Ovary (tissue), 9 donors: ENCODE measurements around the gene EPC2. TPM values are rescaled to one million over a fixed set of nuclear protein-coding genes. Genes with fewer than 3 reads are reported as not detected.

Source experiments
- DNase-seq, 5 donors: peaks; one replicate each; pipeline ENCODE4 v3.0.0-alpha.2; 2019 to 2020
- H3K27ac ChIP-seq, 2 donors: fragments of 200-600 bp; one replicate each; pipeline versions ENCODE4 v1.5.1 to v1.8.0; 2019 to 2022
- H3K27me3 ChIP-seq: fragments of 200-600 bp; one replicate; pipeline ENCODE4 v1.8.0; 2022
- H3K36me3 ChIP-seq: fragments of 200-600 bp; sonication (generic); one replicate; pipeline ENCODE4 v1.5.1; 2019
- H3K4me1 ChIP-seq: one replicate; pipeline ENCODE4 v1.8.1; 2013; ENCODE audit warnings: mild to moderate bottlenecking, moderate library complexity; ENCODE audit not compliant: insufficient read depth
- H3K4me3 ChIP-seq: fragments of 200-600 bp; sonication (generic); one replicate; pipeline ENCODE4 v1.5.1; 2017
- H3K9me3 ChIP-seq, 2 donors: fragments of 200-600 bp in 1 of 2; sonication (generic) in 1 of 2; one replicate each; pipeline versions ENCODE4 v1.5.1 to v1.8.1; 2013 to 2019; ENCODE audit warnings: mild to moderate bottlenecking in 1 of 2, moderate library complexity in 1 of 2
- CTCF ChIP-seq, 3 donors: fragments of 450-650 bp in 2 of 3; fragments of 200-600 bp in 1 of 3; IDR thresholded peaks; one replicate each; pipeline versions ENCODE4 v1.5.1 to v1.8.0; 2016 to 2022; ENCODE audit warnings: antibody characterized with exemption in 3 of 3, mild to moderate bottlenecking in 1 of 3
- EP300 ChIP-seq: sonication (generic); formaldehyde crosslinking; IDR thresholded peaks from one replicate; pipeline ENCODE4 v1.6.1; 2017; ENCODE audit warnings: antibody characterized with exemption
- POLR2A ChIP-seq: fragments of 450-650 bp; IDR thresholded peaks from one replicate; pipeline ENCODE4 v1.6.1; 2017; ENCODE audit warnings: antibody characterized with exemption, mild to moderate bottlenecking, moderate library complexity
- WGBS, 3 donors: extraction: QIAGEN DNeasy Blood & Tissue Kit in 1 of 3; methylation state at CpG; one replicate each; pipeline versions ENCODE4 v1.1.5 to v1.1.7; 2013 to 2017; 5-methylcytosine and 5-hydroxymethylcytosine counted together
- intact Hi-C, 4 donors: fragments of 100-400 bp; cut with DNase I; formaldehyde crosslinking; loops; one replicate each; pipeline versions ENCODE4 v1.11.0 to v1.15.1; 2022 to 2023
- polyA plus RNA-seq, 2 donors: library from polyadenylated mRNA; stranded (reverse); fragments of 200-250 nt in 1 of 2; fragments of 350-450 nt in 1 of 2; fragmentation: Illumina TruSeq in 1 of 2; extraction: RNeasy Lipid Tissue Mini Kit (QIAGEN cat#74804) in 1 of 2; gene quantifications; one replicate each; pipeline ENCODE4 v1.2.3, GENCODE V29; 2013 to 2014
- total RNA-seq, 7 donors: library from RNA; depleted of rRNA in 2 of 7; stranded (reverse); fragments of >200 nt in 2 of 7; fragmentation: NEBNext Ultra II Directional in 3 of 7; extraction: Animal tissue kit (Norgen Biotek cat#: 25700) in 3 of 7; gene quantifications; one replicate each; pipeline versions ENCODE4 v1.1.0 to v1.2.4, GENCODE V29; 2016 to 2023
- donor health status: DM: no; HTN: no; CAD: no; lungs with moderate emphysema.
- donor health status: DM: no; HTN: no; CAD: no.
- donor health status: Bipolar disorder and iron deficiency.
- donor health status: DM: yes; HTN: yes; CAD: no.
- donor health status: DM: no; HTN: no; CAD: no.
- donor health status: DM: yes; HTN: yes; CAD: no.

EPC2 gene
- total and polyA plus RNA-seq, 9 donors = 25.7 to 53.4 (median 35.2) TPM

- intact Hi-C loops = no loop called here
- H3K27me3 ChIP-seq = no peaks in the 10 kb centered on the region
- TF ChIP-seq EP300 (no peak), POLR2A (no peak), CTCF (IDR thresholded peaks at IDR 0.05) (no peak)
- no peak overlapping the region for H3K4me3 ChIP-seq
- WGBS, 3 donors = 83 to 89% (median 87%) methylated on average over 2 of the region's 2 CpGs
- no peaks in the 10 kb centered on the region for H3K36me3 ChIP-seq
- no peaks in the 10 kb centered on the region for H3K4me1 ChIP-seq
- DNase-seq = no peak
- H3K9me3 ChIP-seq = peaks cover 0 to 6% of the 10 kb centered on the region in 2 donors
- no peak overlapping the region for H3K27ac ChIP-seq
Observed at GRCh38 chr2:148696985-148697384, 52.4 kb downstream of the EPC2 start.

GRCh38 chr2:148699830-148700229 lies 55.3 kb downstream of the EPC2 start:
- WGBS, 3 donors = 83 to 87% (median 86%) methylated on average over 4 of the region's 4 CpGs
- Histone ChIP-seq H3K27me3 (no peaks in the 10 kb centered on the region), H3K4me1 (no peaks in the 10 kb centered on the region), H3K4me3 (no peak overlapping the region), H3K36me3 (no peaks in the 10 kb centered on the region), H3K9me3 (peaks cover 0 to 6% of the 10 kb centered on the region in 2 donors), H3K27ac (no peak overlapping the region)
- DNase-seq = no peak
- intact Hi-C loops = loop anchor here in 1 of 4 donors (10.0 kb wide), 1 partner anchor 445 kb away; no protein-coding TSS in a partner anchor
- TF ChIP-seq EP300 (no peak), POLR2A (no peak), CTCF (IDR thresholded peaks at IDR 0.05) (no peak)

- Histone ChIP-seq H3K36me3 (no peaks in the 10 kb centered on the region), H3K4me3 (no peak overlapping the region), H3K9me3 (peaks cover 0 to 6% of the 10 kb centered on the region in 2 donors), H3K4me1 (no peaks in the 10 kb centered on the region), H3K27ac (no peak overlapping the region), H3K27me3 (no peaks in the 10 kb centered on the region)
- DNase-seq = no peak
- intact Hi-C loops = loop anchor here in 1 of 4 donors (10.0 kb wide), 1 partner anchor 446 kb away; no protein-coding TSS in a partner anchor
- 96 to 98% (median 97%) methylated on average over 3 of the region's 3 CpGs for WGBS, 3 donors
- TF ChIP-seq POLR2A (no peak), EP300 (no peak), CTCF (IDR thresholded peaks at IDR 0.05) (no peak)
Observed at GRCh38 chr2:148701039-148701438, 56.5 kb downstream of the EPC2 start.

GRCh38 chr2:148701877-148702276 lies 57.3 kb downstream of the EPC2 start:
- H3K27me3 ChIP-seq = no peaks in the 10 kb centered on the region
- no peak for DNase-seq
- H3K4me3 ChIP-seq = no peak overlapping the region
- intact Hi-C loops = loop anchor here in 1 of 4 donors (10.0 kb wide), 1 partner anchor 447 kb away; no protein-coding TSS in a partner anchor
- TF ChIP-seq EP300 (no peak), CTCF (IDR thresholded peaks at IDR 0.05) (no peak), POLR2A (no peak)
- H3K27ac ChIP-seq = no peak overlapping the region
- no peaks in the 10 kb centered on the region for H3K4me1 ChIP-seq
- H3K9me3 ChIP-seq = peaks cover 0 to 6% of the 10 kb centered on the region in 2 donors
- no peaks in the 10 kb centered on the region for H3K36me3 ChIP-seq
